GM20431 (cell line): ENCODE results near the gene CNTN2.

ENCODE experiments used
- in situ Hi-C: fragments of 300-500 bp; cut with MseI, MboI; formaldehyde crosslinking; loops from one replicate; pipeline ENCODE4 v1.15.0; 2020; ENCODE audit warnings: low sequenced_read_pairs; ENCODE audit not compliant: unreplicated experiment

The CNTN2 gene

GRCh38 chr1:205107327-205107726 is 64.3 kb downstream of the CNTN2 start:
- in situ Hi-C loops: no loop called here

DNA sequence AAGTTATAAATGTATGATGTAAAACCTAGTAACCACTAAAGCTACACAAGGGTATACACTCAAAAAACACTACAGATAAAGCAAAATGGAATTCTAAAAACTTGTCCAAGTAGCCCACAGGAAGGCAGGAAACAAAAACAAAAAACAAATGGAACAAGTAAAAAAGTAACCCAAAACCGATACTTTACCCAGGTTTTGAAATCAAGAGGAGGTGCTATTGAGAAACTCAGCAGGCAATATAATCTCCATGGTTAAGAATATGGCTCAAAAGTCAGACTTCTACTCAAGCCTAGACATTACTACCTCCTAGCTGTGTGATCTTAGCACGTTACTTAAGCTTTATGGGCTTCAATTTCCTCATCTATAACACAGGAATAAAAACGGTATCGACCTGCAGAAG is 65.5 kb downstream of the CNTN2 start:
- in situ Hi-C loops: no loop called here

DNA sequence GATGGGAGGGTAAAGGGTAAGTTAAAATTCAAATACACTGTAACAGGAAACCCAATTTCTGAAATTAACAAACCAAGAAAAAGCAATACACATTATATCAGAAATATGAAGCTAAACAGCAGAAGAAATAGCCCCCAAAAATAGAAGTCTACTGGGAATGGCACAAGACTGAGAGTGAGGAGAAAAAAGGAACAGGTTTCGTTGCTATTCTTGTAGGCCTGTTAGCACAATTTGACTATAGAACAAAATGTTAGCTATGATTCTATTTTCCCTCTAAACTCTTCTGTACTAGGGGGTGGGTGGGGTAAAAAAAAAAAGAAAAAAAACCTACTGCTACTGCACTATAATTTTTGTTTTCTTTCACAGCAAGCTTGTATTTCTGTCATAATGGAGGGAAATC is 66.3 kb downstream of the CNTN2 start:
- in situ Hi-C loops: no loop called here

DNA sequence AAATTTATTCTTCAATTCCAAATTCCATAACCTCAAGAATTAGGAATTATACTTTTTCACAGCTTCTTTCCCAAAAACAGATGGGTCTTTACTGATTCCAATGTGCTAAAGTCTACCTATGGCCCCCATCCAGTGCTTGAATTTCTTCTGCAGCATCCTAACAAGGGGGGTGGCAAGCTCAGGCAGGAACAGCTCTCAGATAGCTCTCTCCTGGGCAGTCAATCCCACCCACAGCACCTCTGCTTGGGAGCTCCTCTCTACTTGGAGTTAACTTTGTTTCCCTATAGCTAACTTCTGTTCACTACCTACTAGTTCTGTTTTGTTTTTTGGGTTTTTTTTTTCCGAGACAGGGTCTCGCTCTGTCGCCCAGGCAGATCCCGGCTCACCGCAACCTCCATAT is 66.7 kb downstream of the CNTN2 start:
- in situ Hi-C loops: no loop called here

DNA sequence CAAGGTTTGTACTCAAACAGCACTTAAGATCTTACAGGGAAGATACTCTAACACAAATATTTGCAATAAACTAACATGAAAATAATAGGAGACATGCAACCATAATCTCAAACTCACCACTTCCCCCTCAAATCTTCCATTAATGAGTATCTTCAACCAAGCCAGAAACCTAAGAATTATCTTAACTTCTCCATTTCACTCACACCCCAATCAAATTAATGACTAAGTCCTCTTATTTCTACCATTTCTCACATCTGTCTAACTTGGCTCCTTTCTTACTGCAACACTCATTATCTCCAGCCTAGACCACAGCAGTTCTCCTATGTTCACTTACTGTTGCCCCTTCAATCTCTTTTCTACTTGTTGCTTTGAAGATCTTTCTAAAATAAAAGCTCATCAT is 68.3 kb downstream of the CNTN2 start:
- in situ Hi-C loops: no loop called here

GRCh38 chr1:205118752-205119151 is 75.7 kb downstream of the CNTN2 start:
- in situ Hi-C loops: no loop called here

DNA sequence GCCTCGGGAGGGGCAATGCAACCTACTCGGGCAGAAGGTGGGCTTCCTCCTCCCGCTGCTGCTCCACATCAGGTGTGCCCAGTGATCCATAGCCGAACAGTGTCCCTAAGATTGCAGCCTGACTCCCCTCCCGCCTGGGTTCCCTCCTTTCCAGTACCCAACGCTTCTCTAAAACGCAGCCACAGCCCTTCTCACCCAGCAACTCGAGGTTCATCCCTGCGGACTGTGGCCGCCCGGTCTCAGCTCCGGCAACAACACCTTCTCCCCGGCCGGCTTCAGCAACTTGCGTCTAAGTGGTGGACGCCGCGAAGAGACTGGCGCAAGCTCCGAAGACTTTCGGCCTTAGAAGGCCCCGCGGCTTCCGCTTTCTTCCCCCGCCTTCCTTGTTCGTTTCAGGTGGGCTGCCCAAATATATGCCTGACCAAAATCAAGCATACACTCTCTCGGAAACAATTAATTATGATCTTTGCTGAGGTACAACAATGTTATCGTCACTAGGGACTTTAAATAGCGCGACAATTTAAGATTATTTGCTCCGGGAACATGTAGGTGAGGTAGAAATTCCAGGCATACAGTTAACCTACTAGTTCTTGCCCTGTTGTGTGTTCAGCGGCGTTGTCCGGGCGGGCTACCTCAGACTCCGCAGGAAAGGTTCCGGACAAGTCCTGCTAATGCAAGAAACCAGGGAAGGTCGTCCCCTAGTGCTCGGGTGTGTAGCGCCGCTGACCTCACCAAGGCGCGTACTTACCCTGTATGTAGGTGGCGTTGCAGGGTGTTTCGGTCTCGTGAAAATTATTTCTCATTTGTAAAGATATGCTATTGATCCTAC is 78.9 kb downstream of the CNTN2 start, which contains the start of gene RBBP5:
RBBP5 (minus strand) TSS at position 319 of the 829 bp plus-strand sequence; CDS start at position 214, 105 bp downstream.
- in situ Hi-C loops: no loop called here

DNA sequence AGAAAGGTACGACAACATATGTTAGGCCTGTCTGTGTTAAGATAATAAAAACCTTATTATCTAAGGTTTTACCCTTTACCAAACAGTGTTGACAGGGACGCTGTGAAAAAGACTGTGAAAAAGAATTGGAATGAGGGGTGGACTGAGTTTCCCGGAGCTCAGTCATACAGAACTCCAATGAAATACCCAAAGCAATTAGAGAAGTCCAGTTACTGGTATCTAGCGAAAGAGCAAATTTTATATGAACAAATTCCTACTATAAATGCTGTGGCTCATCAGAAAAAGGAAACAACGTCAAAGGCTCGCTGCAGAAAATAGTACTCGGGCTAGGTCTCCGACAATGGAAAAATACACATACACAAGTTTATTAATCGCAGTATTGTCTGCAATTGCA is 79.5 kb downstream of the CNTN2 start:
- in situ Hi-C loops: no loop called here

- in situ Hi-C loops: no loop called here
Measured at GRCh38 chr1:205124726-205125125, 81.7 kb downstream of the CNTN2 start.

DNA sequence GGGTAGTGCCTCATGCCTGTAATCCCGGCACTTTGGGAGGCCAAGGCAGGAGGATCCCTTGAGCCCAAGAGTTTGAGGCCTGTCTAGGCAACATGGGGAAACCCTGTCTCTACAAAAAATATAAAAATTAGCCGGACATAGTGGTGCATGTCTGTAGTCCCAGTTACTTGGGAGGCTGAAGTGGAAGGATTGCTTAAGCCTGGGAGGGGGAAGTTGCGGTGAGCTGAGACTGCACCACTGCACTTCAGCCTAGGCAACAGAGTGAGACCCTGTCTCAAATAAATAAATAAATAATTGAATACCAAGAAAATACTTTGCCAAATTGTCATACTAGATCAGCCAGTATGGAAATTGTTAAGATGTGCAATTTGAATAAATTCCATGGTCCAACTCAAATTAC is 84.6 kb downstream of the CNTN2 start:
- in situ Hi-C loops: no loop called here
